GM21723 (cell line): ENCODE data around the gene JAML.

ENCODE experiments used
- ATAC-seq: cut with Tn5 transposase; IDR thresholded peaks from one replicate; pipeline ENCODE4 v1.9.1; 2021; ENCODE audit warnings: mild to moderate bottlenecking, moderate library complexity; ENCODE audit not compliant: unreplicated experiment

The JAML gene

DNA sequence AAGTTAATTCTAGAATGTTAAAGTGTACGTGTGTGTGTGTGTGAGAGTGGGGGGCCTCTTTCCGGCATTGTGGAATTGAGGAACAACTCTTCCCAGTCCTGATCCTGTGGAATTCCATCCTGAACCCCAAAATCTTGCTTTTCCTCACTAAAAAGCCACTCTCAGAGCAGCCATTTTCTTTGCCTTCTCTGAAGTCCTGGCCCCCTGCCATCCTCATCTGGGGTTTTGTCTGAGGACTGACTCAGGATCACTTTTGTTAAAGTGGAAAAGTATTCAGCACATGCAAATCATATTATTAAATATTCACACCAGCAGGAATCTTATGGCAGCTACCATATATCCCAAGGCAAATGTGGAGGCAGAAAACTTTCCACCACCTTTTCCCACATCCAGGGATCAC is 76.0 kb downstream of the JAML start:
- no peak for ATAC-seq

- no peak for ATAC-seq
Observed at GRCh38 chr11:118148240-118148639, 76.6 kb downstream of the JAML start.

DNA sequence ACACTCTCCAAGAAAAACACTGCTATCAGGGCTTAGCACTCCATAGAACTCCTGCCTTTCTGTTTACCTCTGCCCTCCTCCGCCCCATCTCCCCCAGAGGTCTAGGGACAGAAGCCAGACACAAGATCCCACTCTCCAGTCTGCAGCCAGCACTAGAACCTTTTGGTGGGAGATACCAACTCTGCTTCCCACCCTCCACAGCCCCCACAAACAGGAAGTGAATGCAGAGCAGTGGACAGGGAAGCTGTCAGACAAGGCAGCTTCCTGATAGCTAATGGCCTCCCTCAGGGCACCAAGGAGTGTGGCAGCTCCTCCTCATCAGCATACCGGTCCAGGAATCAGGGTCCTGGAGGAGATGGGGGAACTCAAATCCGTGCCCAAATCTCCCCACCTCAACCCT is 77.3 kb downstream of the JAML start:
- no peak for ATAC-seq

DNA sequence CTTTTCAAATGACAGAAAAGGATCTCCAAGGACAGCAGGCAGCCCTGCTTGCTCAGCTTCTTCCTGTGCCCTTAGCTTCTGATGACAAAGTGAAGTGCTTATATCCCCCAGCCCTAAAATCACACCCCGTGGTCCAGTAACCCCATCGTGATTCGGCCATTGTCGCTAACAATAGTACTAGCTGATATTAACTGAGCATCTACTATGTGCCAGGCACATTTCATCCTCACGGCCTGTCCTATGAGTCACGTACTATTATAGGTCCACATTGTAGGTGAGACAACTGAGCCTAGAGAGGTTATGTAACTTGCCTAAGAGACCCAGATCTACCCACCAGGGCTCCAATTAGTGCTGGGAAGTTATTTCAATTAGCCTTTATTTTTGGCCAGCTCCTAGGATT is 78.3 kb downstream of the JAML start:
- ATAC-seq, result no peak

DNA sequence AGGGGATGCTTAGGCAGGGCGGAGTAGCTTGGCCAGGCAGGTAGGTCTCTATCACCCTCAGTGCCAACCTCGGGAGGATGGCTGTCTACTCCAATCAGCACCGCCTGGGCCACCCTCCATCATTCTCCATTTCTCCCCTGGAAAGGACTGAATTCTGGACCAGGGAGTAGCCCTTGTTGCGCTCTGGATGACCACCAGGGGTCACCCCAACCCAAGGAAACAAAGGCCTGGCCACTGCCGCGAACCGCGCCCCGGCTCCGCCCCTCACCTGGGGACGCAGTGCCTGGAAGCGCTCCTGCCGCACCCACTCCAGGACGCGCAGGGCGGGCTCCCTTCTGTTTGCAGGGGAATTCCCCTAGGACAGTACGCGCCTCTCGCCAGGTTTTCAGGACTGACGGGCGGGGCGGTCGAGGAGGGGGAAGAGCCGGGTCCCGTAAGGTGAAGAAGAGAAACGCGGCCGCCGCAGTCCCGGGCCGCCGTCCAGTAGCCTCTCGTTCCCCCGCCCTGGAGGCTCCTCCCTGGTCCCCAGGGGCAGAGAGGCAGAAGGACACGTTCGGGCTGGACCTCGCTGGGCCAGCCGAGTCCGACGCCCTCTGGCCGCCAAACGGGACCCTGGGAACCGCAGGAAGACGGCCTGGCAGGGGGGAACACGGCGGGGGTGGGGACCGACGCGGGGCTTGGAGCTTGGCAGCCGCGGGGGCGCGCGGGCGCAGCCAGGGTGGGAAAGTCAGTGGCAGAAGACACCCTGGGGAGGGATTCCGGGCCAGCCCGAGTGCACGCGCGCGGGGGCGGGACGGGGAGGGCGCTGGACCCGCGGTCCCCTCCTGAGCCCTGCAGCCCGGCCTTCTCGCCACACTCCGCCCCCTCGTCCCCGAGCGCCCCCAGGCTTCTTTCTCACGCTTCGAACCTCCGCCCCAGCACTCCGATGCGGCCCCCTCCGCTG is 79.3 kb downstream of the JAML start:
- peak; percentile 83 for ATAC-seq

GRCh38 chr11:118144301-118145268 is 80.2 kb downstream of the JAML start:
- ATAC-seq, result no peak
